Psoas muscle (tissue), 8 donors: ENCODE data around the gene ALDH18A1. TPM values are rescaled to one million over a fixed set of nuclear protein-coding genes. Genes with fewer than 3 reads are reported as not detected.

ENCODE experiments used
- ATAC-seq, 4 donors: fragments of 200-7000 bp; cut with Tn5 transposase; one replicate each; pipeline ENCODE4 v1.9.1; 2020; ENCODE audit warnings: moderate library complexity in 3 of 4, mild to moderate bottlenecking in 2 of 4
- DNase-seq, 2 donors: peaks; one replicate each; pipeline ENCODE4 v3.0.0-alpha.2; 2020
- H3K27ac ChIP-seq: fragments of 200-600 bp; one replicate; pipeline ENCODE4 v1.8.0; 2022
- H3K27me3 ChIP-seq, 3 donors: fragments of 200-600 bp in 1 of 3; one replicate each; pipeline versions ENCODE4 v1.6.1 to v1.8.0; 2013 to 2022; ENCODE audit warnings: low read length in 2 of 3, mild to moderate bottlenecking in 2 of 3, moderate library complexity in 1 of 3; ENCODE audit not compliant: insufficient read depth in 3 of 3
- H3K36me3 ChIP-seq, 2 donors: fragments of 200-600 bp in 1 of 2; one replicate each; pipeline versions ENCODE4 v1.6.1 to v1.8.0; 2013 to 2022; ENCODE audit warnings: low read depth in 1 of 2, mild to moderate bottlenecking in 1 of 2, moderate library complexity in 1 of 2; ENCODE audit not compliant: insufficient read depth in 1 of 2
- H3K4me1 ChIP-seq: fragments of 200-600 bp; one replicate; pipeline ENCODE4 v1.8.0; 2022
- H3K4me3 ChIP-seq: fragments of 200-600 bp; one replicate; pipeline ENCODE4 v1.8.0; 2022; ENCODE audit warnings: mild to moderate bottlenecking
- H3K9me3 ChIP-seq: fragments of 200-600 bp; one replicate; pipeline ENCODE4 v1.8.0; 2022
- CTCF ChIP-seq: fragments of 200-600 bp; IDR thresholded peaks from one replicate; pipeline ENCODE4 v1.8.0; 2022; ENCODE audit warnings: antibody characterized with exemption
- WGBS, 3 donors: extraction: QIAGEN DNeasy Blood & Tissue Kit; methylation state at CpG; one replicate each; pipeline versions ENCODE4 v1.1.6 to v1.1.7; 2013; 5-methylcytosine and 5-hydroxymethylcytosine counted together
- intact Hi-C, 2 donors: fragments of 100-400 bp; cut with DNase I; formaldehyde crosslinking; loops; one replicate each; pipeline versions ENCODE4 v1.11.0 to v1.14.2; 2022
- polyA plus RNA-seq, 3 donors: library from polyadenylated mRNA; stranded (reverse); fragments of 200-250 nt; gene quantifications; one replicate each; pipeline ENCODE4 v1.2.3, GENCODE V29; 2013
- total RNA-seq, 4 donors: library from RNA; stranded (reverse); fragmentation: NEBNext Ultra II Directional in 2 of 4; extraction: Animal tissue kit (Norgen Biotek cat#: 25700) in 2 of 4; gene quantifications; one replicate each; pipeline versions ENCODE4 v1.2.1 to v1.2.4, GENCODE V29; 2021 to 2023
- donor health status: healthy with polysubstance abuse.
- donor health status: DM: no; HTN: no; CAD: no; lungs with moderate emphysema.
- donor health status: Bipolar disorder and iron deficiency.
- donor health status: healthy.
- donor health status: DM: yes; HTN: yes; CAD: no.
- donor health status: DM: no; HTN: no; CAD: no.
- donor health status: DM: no; HTN: no; CAD: no.
- donor health status: DM: yes; HTN: yes; CAD: no.

ALDH18A1 gene
- total and polyA plus RNA-seq, 7 donors: 2.4 to 18.1 (median 5.7) TPM

- Histone ChIP-seq H3K9me3 (no peaks in the 10 kb centered on the region), H3K27me3 (no peaks in the 10 kb centered on the region), H3K4me1 (no peaks in the 10 kb centered on the region), H3K27ac (no peak overlapping the region), H3K4me3 (no peak overlapping the region), H3K36me3 (peaks cover 2 to 43% of the 10 kb centered on the region in 2 donors)
- TF ChIP-seq CTCF: no peak
- DNase-seq: no peak
- intact Hi-C loops: no loop called here
- ATAC-seq: no peak
- WGBS, 3 donors: 61 to 76% (median 76%) methylated on average over 1 of the region's 1 CpG
These were observed 11.6 kb downstream of the ALDH18A1 start for GRCh38 chr10:95644901-95645300.

GRCh38 chr10:95640891-95641315 is 15.6 kb downstream of the ALDH18A1 start:
- no peak overlapping the region for H3K4me3 ChIP-seq
- ATAC-seq (no peak), DNase-seq (no peak)
- no peaks in the 10 kb centered on the region for H3K27me3 ChIP-seq
- H3K9me3 ChIP-seq: no peaks in the 10 kb centered on the region
- peaks cover 0 to 59% of the 10 kb centered on the region in 2 donors for H3K36me3 ChIP-seq
- no peak overlapping the region for H3K27ac ChIP-seq
- no peak for TF ChIP-seq CTCF
- H3K4me1 ChIP-seq: no peaks in the 10 kb centered on the region
- intact Hi-C loops: no loop called here
- 98 to 100% (median 100%) methylated on average over 1 of the region's 1 CpG for WGBS, 3 donors

- TF ChIP-seq CTCF: no peak
- H3K27ac ChIP-seq: no peak overlapping the region
- DNase-seq (no peak), ATAC-seq (no peak)
- H3K36me3 ChIP-seq: peaks cover 2 to 81% of the 10 kb centered on the region in 2 donors
- H3K4me3 ChIP-seq: no peak overlapping the region
- H3K27me3 ChIP-seq: no peaks in the 10 kb centered on the region
- H3K9me3 ChIP-seq: no peaks in the 10 kb centered on the region
- H3K4me1 ChIP-seq: no peaks in the 10 kb centered on the region
- intact Hi-C loops: no loop called here
- 86 to 99% (median 98%) methylated on average over 4 of the region's 4 CpGs for WGBS, 3 donors
These were observed 18.6 kb downstream of the ALDH18A1 start for GRCh38 chr10:95637911-95638310.

DNA sequence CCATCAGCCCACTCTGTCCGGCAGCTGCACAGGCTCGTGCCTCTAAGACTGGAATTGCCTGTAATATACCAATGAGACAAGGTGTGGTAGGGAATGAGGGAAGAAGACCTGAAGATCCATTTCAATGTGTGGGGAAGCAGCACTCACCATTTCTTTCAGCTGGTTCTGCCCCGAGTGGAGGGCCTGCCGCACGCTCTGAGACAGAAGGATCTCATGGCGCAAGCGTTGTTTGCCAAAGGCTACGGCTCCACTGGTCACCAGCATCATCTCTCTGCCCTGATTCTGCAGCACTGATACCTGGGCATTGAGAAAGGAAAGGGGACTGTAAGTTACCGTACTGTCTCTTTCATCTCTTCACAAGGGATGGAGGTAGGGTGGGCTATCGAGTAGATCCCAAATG is 19.4 kb downstream of the ALDH18A1 start:
- intact Hi-C loops: no loop called here
- DNase-seq (no peak), ATAC-seq (no peak)
- no peaks in the 10 kb centered on the region for H3K9me3 ChIP-seq
- TF ChIP-seq CTCF: no peak
- H3K4me3 ChIP-seq: no peak overlapping the region
- peaks cover 2 to 81% of the 10 kb centered on the region in 2 donors for H3K36me3 ChIP-seq
- no peaks in the 10 kb centered on the region for H3K4me1 ChIP-seq
- no peaks in the 10 kb centered on the region for H3K27me3 ChIP-seq
- 96 to 98% (median 98%) methylated on average over 10 of the region's 10 CpGs for WGBS, 3 donors
- no peak overlapping the region for H3K27ac ChIP-seq

DNA sequence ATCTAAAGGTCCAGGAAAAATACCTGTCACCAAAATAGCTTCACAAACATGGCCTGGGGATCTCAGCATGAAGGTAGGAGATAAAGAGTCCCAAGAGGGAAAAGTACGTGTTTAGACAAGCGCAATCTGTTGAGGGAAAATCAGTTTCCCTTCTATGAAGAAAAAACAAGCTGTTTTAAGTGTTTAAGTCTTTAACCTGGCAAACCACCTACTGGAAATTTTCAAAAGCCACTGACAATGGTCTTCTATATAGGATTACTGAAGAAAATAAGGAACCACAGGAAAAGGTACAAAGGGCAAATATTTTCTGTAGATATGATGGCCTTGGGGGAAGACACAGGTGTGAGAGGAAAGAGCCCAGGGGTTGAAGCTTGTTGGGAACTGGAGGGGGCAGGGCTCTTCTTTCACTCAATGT is 21.2 kb downstream of the ALDH18A1 start:
- Histone ChIP-seq H3K4me3 (no peak overlapping the region), H3K36me3 (peaks cover 7 to 80% of the 10 kb centered on the region in 2 donors), H3K27me3 (no peaks in the 10 kb centered on the region), H3K4me1 (no peaks in the 10 kb centered on the region), H3K27ac (no peak overlapping the region), H3K9me3 (no peaks in the 10 kb centered on the region)
- TF ChIP-seq CTCF: no peak
- intact Hi-C loops: no loop called here
- DNase-seq: no peak
- no peak for ATAC-seq
- WGBS, 3 donors: 85 to 90% (median 89%) methylated on average over 2 of the region's 2 CpGs
